Retinal pigment epithelial cell (primary cell): Measurements from ENCODE around the gene SELPLG.
"Not testable (repeated sequence)": the region's sequence is repeated elsewhere in the genome, so short reads cannot be mapped to it uniquely, and the experiment has no call there.

ENCODE experiments used
- DNase-seq: peaks from one replicate; pipeline ENCODE4 v3.0.0-alpha.2; 2010; ENCODE audit warnings: low read depth
- H3K4me3 ChIP-seq: 2 replicates; pipeline ENCODE4 v1.5.1; 2011; ENCODE audit warnings: mild to moderate bottlenecking, low read length, control low read depth, moderate library complexity
- CTCF ChIP-seq: conservative IDR thresholded peaks from 2 replicates; pipeline ENCODE4 v1.5.1; 2011; ENCODE audit warnings: low read depth, low read length, control low read depth, inconsistent platforms

The SELPLG gene

GRCh38 chr12:108666401-108666881 lies 32.7 kb upstream of the SELPLG start:
- no peak for TF ChIP-seq CTCF
- no peak for DNase-seq
- no peak overlapping the region for H3K4me3 ChIP-seq

- TF ChIP-seq CTCF: no peak
- DNase-seq: no peak
- H3K4me3 ChIP-seq: no peak overlapping the region
Measured at GRCh38 chr12:108665608-108666202, 32.0 kb upstream of the SELPLG start.

- peak; percentile 95 for TF ChIP-seq CTCF
- peak; percentile 82 for DNase-seq
- H3K4me3 ChIP-seq: no peak overlapping the region
Measured at GRCh38 chr12:108664338-108665258, 30.9 kb upstream of the SELPLG start.

GRCh38 chr12:108663324-108664015 lies 29.8 kb upstream of the SELPLG start:
- no peak for DNase-seq
- TF ChIP-seq CTCF: no peak
- no peak overlapping the region for H3K4me3 ChIP-seq

- H3K4me3 ChIP-seq, DNase-seq: not testable (repeated sequence)
Measured at GRCh38 chr12:108658115-108658514, 24.4 kb upstream of the SELPLG start.

GRCh38 chr12:108657130-108657745 lies 23.5 kb upstream of the SELPLG start:
- no peak overlapping the region for H3K4me3 ChIP-seq
- peak; percentile 22 for DNase-seq
- no peak for TF ChIP-seq CTCF

- DNase-seq, H3K4me3 ChIP-seq: not testable (repeated sequence)
Measured at GRCh38 chr12:108656247-108656646, 22.6 kb upstream of the SELPLG start.

GRCh38 chr12:108655812-108656175 lies 22.1 kb upstream of the SELPLG start:
- H3K4me3 ChIP-seq, DNase-seq: not testable (repeated sequence)

GRCh38 chr12:108654622-108655021 lies 20.9 kb upstream of the SELPLG start:
- DNase-seq, H3K4me3 ChIP-seq: not testable (repeated sequence)
